CD14-positive monocyte (primary cell): ENCODE measurements around the gene CXCL17. TPM values are rescaled to one million over a fixed set of nuclear protein-coding genes. Genes with fewer than 3 reads are reported as not detected.

Experiments
- DNase-seq, 3 donors: peaks; one replicate each; pipeline ENCODE4 v3.0.0-alpha.2; 2011 to 2022
- H2AFZ ChIP-seq: 2 replicates; pipeline ENCODE4 v1.6.0; 2012; ENCODE audit warnings: mild to moderate bottlenecking, low read depth, low read length, inconsistent platforms; ENCODE audit not compliant: insufficient read depth, poor library complexity, severe bottlenecking
- H3K27ac ChIP-seq, 2 donors: 1 replicate in 1 of 2; 2 replicates in 1 of 2; pipeline ENCODE4 v1.5.1; 2012 to 2013; ENCODE audit warnings: low read length in 2 of 2, control low read depth in 1 of 2, inconsistent platforms in 1 of 2, low read depth in 1 of 2, mild to moderate bottlenecking in 1 of 2
- H3K27me3 ChIP-seq, 2 donors: one replicate each; pipeline versions ENCODE4 v1.6.0 to v1.6.1; 2011 to 2013; ENCODE audit warnings: low read length in 2 of 2; ENCODE audit not compliant: control insufficient read depth in 2 of 2, insufficient read depth in 2 of 2
- H3K36me3 ChIP-seq, 2 donors: replicated peaks in 1 of 2; 1 replicate in 1 of 2; 2 replicates in 1 of 2; pipeline versions ENCODE4 v1.5.1 to v1.6.1; 2012 to 2013; ENCODE audit warnings: low read length in 2 of 2, control low read depth in 1 of 2, inconsistent platforms in 1 of 2, mild to moderate bottlenecking in 1 of 2; ENCODE audit not compliant: insufficient read depth in 2 of 2, control insufficient read depth in 1 of 2
- H3K4me1 ChIP-seq, 2 donors: 1 replicate in 1 of 2; 2 replicates in 1 of 2; pipeline versions ENCODE4 v1.5.1 to v1.6.1; 2012 to 2013; ENCODE audit warnings: low read length in 2 of 2, control low read depth in 1 of 2, inconsistent platforms in 1 of 2, mild to moderate bottlenecking in 1 of 2, moderate library complexity in 1 of 2; ENCODE audit not compliant: insufficient read depth in 2 of 2, control insufficient read depth in 1 of 2
- H3K4me2 ChIP-seq: replicated peaks from 2 replicates; pipeline ENCODE3; 2012; ENCODE audit warnings: low read length, moderate library complexity, mild to moderate bottlenecking; ENCODE audit not compliant: poor library complexity, severe bottlenecking; ENCODE audit errors: extremely low read depth
- H3K4me3 ChIP-seq, 3 experiments: fragments of 200-600 bp in 1 of 3; sonication (generic) in 1 of 3; replicated peaks in 1 of 3; 1 replicate in 2 of 3; 2 replicates in 1 of 3; pipeline ENCODE4 v1.5.1; 2011 to 2013; ENCODE audit warnings: low read length in 3 of 3, mild to moderate bottlenecking in 3 of 3, control low read depth in 2 of 3, low read depth in 2 of 3, inconsistent platforms in 1 of 3, moderate library complexity in 1 of 3
- H3K79me2 ChIP-seq: 2 replicates; pipeline ENCODE4 v1.6.0; 2012; ENCODE audit warnings: mild to moderate bottlenecking, control low read depth, inconsistent platforms, low read length, moderate library complexity; ENCODE audit not compliant: insufficient read depth
- H3K9ac ChIP-seq: 2 replicates; pipeline ENCODE4 v1.6.0; 2017; ENCODE audit warnings: low read length, mild to moderate bottlenecking; ENCODE audit not compliant: insufficient read depth, poor library complexity, severe bottlenecking
- H3K9me3 ChIP-seq, 2 donors: replicated peaks in 1 of 2; 1 replicate in 1 of 2; 2 replicates in 1 of 2; pipeline versions ENCODE4 v1.5.1 to v1.6.1; 2012 to 2013; ENCODE audit warnings: low read length in 2 of 2, control low read depth in 1 of 2; ENCODE audit not compliant: control insufficient read depth in 1 of 2, insufficient read depth in 1 of 2
- H4K20me1 ChIP-seq: 2 replicates; pipeline ENCODE4 v1.6.0; 2012; ENCODE audit warnings: mild to moderate bottlenecking, low read length, control low read depth, moderate library complexity; ENCODE audit not compliant: insufficient read depth
- H3K27ac Mint-ChIP-seq, 7 donors: one replicate each; pipeline ENCODE4 v1.8.0; 2020; ENCODE audit warnings: mild to moderate bottlenecking in 7 of 7, mixed read lengths in 7 of 7, moderate library complexity in 6 of 7, inconsistent platforms in 2 of 7
- H3K27me3 Mint-ChIP-seq, 3 donors: one replicate each; pipeline ENCODE4 v1.8.0; 2021 to 2022; ENCODE audit warnings: low read depth in 3 of 3, mild to moderate bottlenecking in 3 of 3, mixed read lengths in 3 of 3, moderate library complexity in 3 of 3, inconsistent platforms in 1 of 3
- H3K36me3 Mint-ChIP-seq, 2 donors: one replicate each; pipeline ENCODE4 v1.8.0; 2020; ENCODE audit warnings: mixed read lengths in 2 of 2, inconsistent platforms in 1 of 2, mild to moderate bottlenecking in 1 of 2
- H3K4me1 Mint-ChIP-seq: one replicate; pipeline ENCODE4 v1.8.0; 2020; ENCODE audit warnings: mild to moderate bottlenecking, mixed read lengths
- H3K4me3 Mint-ChIP-seq, 2 donors: one replicate each; pipeline ENCODE4 v1.8.0; 2020; ENCODE audit warnings: mild to moderate bottlenecking in 2 of 2, mixed read lengths in 2 of 2, moderate library complexity in 1 of 2
- H3K9me3 Mint-ChIP-seq, 7 donors: one replicate each; pipeline ENCODE4 v1.8.0; 2020 to 2022; ENCODE audit warnings: mixed read lengths in 7 of 7, mild to moderate bottlenecking in 6 of 7, moderate library complexity in 6 of 7, inconsistent platforms in 2 of 7
- WGBS: methylation state at CpG from one replicate; pipeline ENCODE4 v1.1.5; 2013; ENCODE audit warnings: missing lambda C conversion rate; ENCODE audit not compliant: insufficient coverage; 5-methylcytosine and 5-hydroxymethylcytosine counted together
- intact Hi-C, 2 donors: fragments of 100-400 bp; cut with micrococcal nuclease; formaldehyde crosslinking; loops; one replicate each; pipeline versions ENCODE4 v1.15.0 to v1.15.1; 2023
- polyA plus RNA-seq, 3 donors: library from polyadenylated mRNA; depleted of rRNA in 1 of 3; unstranded in 2 of 3; stranded (reverse) in 1 of 3; fragments of 300-500 nt in 2 of 3; fragments of >200 nt in 1 of 3; fragmentation: Illumina TruSeq in 2 of 3; gene quantifications; 1 replicate in 2 of 3; 2 replicates in 1 of 3; pipeline ENCODE4 v1.2.3, GENCODE V29; 2012 to 2021
- TF ChIP-seq, protein P1 (sequence below): fragments of 200-600 bp; IDR thresholded peaks from one replicate; pipeline ENCODE4 v1.8.0; 2022; ENCODE audit warnings: antibody characterized with exemption, mild to moderate bottlenecking

CXCL17 gene
- polyA plus RNA-seq, 3 donors = not detected

DNA sequence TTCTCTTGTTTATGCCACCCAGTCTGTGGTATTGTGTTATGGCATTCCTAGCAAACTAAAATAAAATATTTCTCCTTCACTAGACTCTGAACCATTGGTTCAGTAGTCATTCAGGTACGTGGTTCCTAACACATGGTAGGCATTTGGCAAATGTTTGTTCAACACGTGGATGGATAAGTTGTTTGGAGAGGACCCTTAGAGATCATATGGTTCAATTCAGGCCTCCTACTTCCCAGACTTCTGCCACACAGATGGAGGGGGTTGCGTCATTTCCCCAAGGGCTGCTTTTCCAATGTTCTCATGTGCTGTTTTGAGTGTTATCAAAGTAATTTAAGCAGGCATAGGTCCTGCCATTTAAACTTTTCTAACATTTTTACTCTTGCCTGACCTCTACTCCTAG lies 6.7 kb downstream of the CXCL17 start:
- H3K27me3 Mint-ChIP-seq = peaks cover 7 to 13% (median 8%) of the 10 kb centered on the region in 3 donors

DNA sequence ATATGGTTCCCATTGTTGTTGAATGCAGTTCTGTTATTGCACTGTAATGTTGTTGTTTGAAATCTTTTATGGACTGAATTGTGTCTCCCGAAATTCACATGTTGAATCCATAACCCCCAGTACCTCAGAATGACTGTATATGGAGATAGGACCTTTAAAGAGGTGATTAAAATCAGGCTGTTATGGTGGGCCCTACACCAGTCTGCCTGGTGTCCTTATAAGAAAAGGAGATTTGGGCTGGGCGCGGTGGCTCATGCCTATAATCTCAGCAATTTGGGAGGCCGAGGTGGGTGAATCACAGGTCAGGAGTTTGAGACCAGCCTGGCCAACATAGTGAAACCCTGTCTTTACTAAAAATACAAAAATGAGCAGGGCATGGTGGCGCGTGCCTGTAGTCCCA lies 7.4 kb downstream of the CXCL17 start:
- Mint-ChIP-seq H3K4me3 (no peak overlapping the region), H3K27ac (no peak overlapping the region), H3K9me3 (no peaks in the 10 kb centered on the region), H3K4me1 (peaks cover 8% of the 10 kb centered on the region), H3K27me3 (peaks cover 2 to 8% (median 3%) of the 10 kb centered on the region in 3 donors), H3K36me3 (no peaks in the 10 kb centered on the region)
- H3K27ac ChIP-seq = no peak overlapping the region
- H3K79me2 ChIP-seq = no peaks in the 10 kb centered on the region
- intact Hi-C loops = no loop called here
- no peaks in the 10 kb centered on the region for H3K9me3 ChIP-seq
- no peaks in the 10 kb centered on the region for H3K36me3 ChIP-seq
- no peak for DNase-seq
- H3K4me3 ChIP-seq = no peak overlapping the region
- TF ChIP-seq, protein P1, sequence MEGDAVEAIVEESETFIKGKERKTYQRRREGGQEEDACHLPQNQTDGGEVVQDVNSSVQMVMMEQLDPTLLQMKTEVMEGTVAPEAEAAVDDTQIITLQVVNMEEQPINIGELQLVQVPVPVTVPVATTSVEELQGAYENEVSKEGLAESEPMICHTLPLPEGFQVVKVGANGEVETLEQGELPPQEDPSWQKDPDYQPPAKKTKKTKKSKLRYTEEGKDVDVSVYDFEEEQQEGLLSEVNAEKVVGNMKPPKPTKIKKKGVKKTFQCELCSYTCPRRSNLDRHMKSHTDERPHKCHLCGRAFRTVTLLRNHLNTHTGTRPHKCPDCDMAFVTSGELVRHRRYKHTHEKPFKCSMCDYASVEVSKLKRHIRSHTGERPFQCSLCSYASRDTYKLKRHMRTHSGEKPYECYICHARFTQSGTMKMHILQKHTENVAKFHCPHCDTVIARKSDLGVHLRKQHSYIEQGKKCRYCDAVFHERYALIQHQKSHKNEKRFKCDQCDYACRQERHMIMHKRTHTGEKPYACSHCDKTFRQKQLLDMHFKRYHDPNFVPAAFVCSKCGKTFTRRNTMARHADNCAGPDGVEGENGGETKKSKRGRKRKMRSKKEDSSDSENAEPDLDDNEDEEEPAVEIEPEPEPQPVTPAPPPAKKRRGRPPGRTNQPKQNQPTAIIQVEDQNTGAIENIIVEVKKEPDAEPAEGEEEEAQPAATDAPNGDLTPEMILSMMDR = no peak
- H3K4me2 ChIP-seq = no peak overlapping the region
- no peaks in the 10 kb centered on the region for H4K20me1 ChIP-seq
- H3K4me1 ChIP-seq = no peaks in the 10 kb centered on the region
- no peak overlapping the region for H2AFZ ChIP-seq
- no peaks in the 10 kb centered on the region for H3K27me3 ChIP-seq
- no peak overlapping the region for H3K9ac ChIP-seq
- 100% methylated on average over 2 of the region's 6 CpGs for WGBS

More for the DNA sequence above, 6.7 kb downstream of the CXCL17 start:
- H3K36me3 ChIP-seq = no peaks in the 10 kb centered on the region
- Mint-ChIP-seq H3K4me1 (peaks cover 15% of the 10 kb centered on the region), H3K36me3 (no peaks in the 10 kb centered on the region), H3K27ac (no peak overlapping the region), H3K4me3 (no peak overlapping the region), H3K9me3 (no peaks in the 10 kb centered on the region)
- no peaks in the 10 kb centered on the region for H3K79me2 ChIP-seq
- no peaks in the 10 kb centered on the region for H3K9me3 ChIP-seq
- H4K20me1 ChIP-seq = no peaks in the 10 kb centered on the region
- H3K27me3 ChIP-seq = peaks cover 0 to 2% of the 10 kb centered on the region in 2 donors
- no peak overlapping the region for H2AFZ ChIP-seq
- TF ChIP-seq, protein P1 = no peak
- no peak overlapping the region for H3K4me2 ChIP-seq
- no peak overlapping the region for H3K9ac ChIP-seq
- no peak overlapping the region for H3K4me3 ChIP-seq
- intact Hi-C loops = no loop called here
- H3K4me1 ChIP-seq = peaks cover 0 to 4% of the 10 kb centered on the region in 2 donors
- DNase-seq = no peak
- no peak overlapping the region for H3K27ac ChIP-seq
- 20% methylated on average over 1 of the region's 3 CpGs for WGBS
